RKO (cell line): ENCODE measurements around the gene ZSCAN10.
A peak's percentile ranks its signal among the peaks of the same experiment; 100 is the strongest.

ENCODE experiments used
- DNase-seq: peaks from one replicate; pipeline ENCODE4 v3.0.0-alpha.2; 2016; ENCODE audit warnings: low spot score

Gene ZSCAN10

GRCh38 chr16:3134338-3135125 is 35.4 kb upstream of the ZSCAN10 start, which contains the start of gene ZNF213:
ZNF213 (plus strand) TSS chr16:3135029; CDS start chr16:3137281, 2,252 bp downstream.
- DNase-seq, result peak; percentile 98

- no peak for DNase-seq
Observed at GRCh38 chr16:3133844-3134243, 34.8 kb upstream of the ZSCAN10 start.

GRCh38 chr16:3131755-3132377 is 32.8 kb upstream of the ZSCAN10 start:
- peak; percentile 70 for DNase-seq

GRCh38 chr16:3129137-3130131 is 30.3 kb upstream of the ZSCAN10 start:
- DNase-seq, result peak; percentile 92

GRCh38 chr16:3127745-3128144 is 28.7 kb upstream of the ZSCAN10 start:
- no peak for DNase-seq

GRCh38 chr16:3123986-3124886 is 25.1 kb upstream of the ZSCAN10 start:
- DNase-seq, result peak; percentile 96

GRCh38 chr16:3122926-3123570 is 24.0 kb upstream of the ZSCAN10 start:
- no peak for DNase-seq

- DNase-seq, result no peak
Observed at GRCh38 chr16:3121851-3122467, 22.9 kb upstream of the ZSCAN10 start.

GRCh38 chr16:3120435-3120834 is 21.3 kb upstream of the ZSCAN10 start:
- DNase-seq, result no peak

GRCh38 chr16:3119701-3120408 is 20.8 kb upstream of the ZSCAN10 start:
- DNase-seq, result no peak

- no peak for DNase-seq
Observed at GRCh38 chr16:3119286-3119685, 20.2 kb upstream of the ZSCAN10 start.

- no peak for DNase-seq
Observed at GRCh38 chr16:3118846-3119245, 19.8 kb upstream of the ZSCAN10 start.

GRCh38 chr16:3118204-3118790 is 19.2 kb upstream of the ZSCAN10 start:
- DNase-seq, result no peak

GRCh38 chr16:3115561-3115960 is 16.5 kb upstream of the ZSCAN10 start:
- no peak for DNase-seq

GRCh38 chr16:3115003-3115402 is 15.9 kb upstream of the ZSCAN10 start:
- no peak for DNase-seq

GRCh38 chr16:3113765-3114479 is 14.8 kb upstream of the ZSCAN10 start:
- peak; percentile 67 for DNase-seq

GRCh38 chr16:3112881-3113574 is 13.9 kb upstream of the ZSCAN10 start:
- no peak for DNase-seq
